OCI-LY7 (cell line): ENCODE data around the gene C19orf73. TPM values are rescaled to one million over a fixed set of nuclear protein-coding genes. Genes with fewer than 3 reads are reported as not detected.
"Not testable (repeated sequence)": the region's sequence is repeated elsewhere in the genome, so short reads cannot be mapped to it uniquely, and the experiment has no call there.

Source experiments
- BruUV-seq: library from RNA; stranded (reverse); fragments of 400-500 nt; replicated peaks from 2 replicates; lab custom pipeline; 2021; lab: Mats Ljungman, UMichigan
- CTCF ChIA-PET: fragments of 300-600 bp; sonication (Branson Sonifier 250); formaldehyde crosslinking; loops from one replicate; lab custom pipeline; 2022; ENCODE audit warnings: antibody characterized with exemption; ENCODE audit not compliant: unreplicated experiment; lab: Charles Lee
- POLR2A ChIA-PET: fragments of 300-600 bp; sonication (Branson Sonifier 250); formaldehyde crosslinking; loops from one replicate; lab custom pipeline; 2022; ENCODE audit warnings: antibody characterized with exemption; lab: Charles Lee
- DNase-seq: peaks from one replicate; pipeline ENCODE4 v3.0.0-alpha.2; 2015; ENCODE audit warnings: low spot score
- H2AFZ ChIP-seq: fragments of 200-600 bp; sonication (generic), shearing (Covaris generic); 2 replicates; pipeline ENCODE4 v1.6.1; 2014; ENCODE audit warnings: mild to moderate bottlenecking, antibody characterized with exemption, low read length, moderate library complexity
- H3K27ac ChIP-seq: fragments of 200-600 bp; sonication (generic); 2 replicates; pipeline ENCODE4 v1.5.1; 2014; ENCODE audit warnings: mixed run types, low read depth, mild to moderate bottlenecking, moderate library complexity, low read length, inconsistent platforms; ENCODE audit not compliant: poor library complexity, severe bottlenecking
- H3K36me3 ChIP-seq: fragments of 200-600 bp; sonication (generic); 2 replicates; pipeline ENCODE4 v1.6.1; 2014; ENCODE audit warnings: mild to moderate bottlenecking, antibody characterized with exemption, low read length, moderate library complexity, mixed read lengths; ENCODE audit not compliant: insufficient read depth
- H3K4me1 ChIP-seq: fragments of 200-600 bp; sonication (generic); 2 replicates; pipeline ENCODE4 v1.5.1; 2014; ENCODE audit warnings: mild to moderate bottlenecking, low read length; ENCODE audit not compliant: insufficient read depth, poor library complexity, severe bottlenecking
- H3K4me2 ChIP-seq: fragments of 200-600 bp; sonication (generic); 2 replicates; pipeline ENCODE4 v1.6.1; 2014; ENCODE audit warnings: mild to moderate bottlenecking, low read length
- H3K4me3 ChIP-seq: fragments of 200-600 bp; sonication (generic); 2 replicates; pipeline ENCODE4 v1.5.1; 2014; ENCODE audit warnings: mild to moderate bottlenecking, low read depth, low read length; ENCODE audit not compliant: poor library complexity, severe bottlenecking
- H3K79me2 ChIP-seq: fragments of 200-600 bp; sonication (generic); 2 replicates; pipeline ENCODE4 v1.6.1; 2016; ENCODE audit warnings: low read depth, mild to moderate bottlenecking, low read length, moderate library complexity, mixed read lengths; ENCODE audit not compliant: insufficient read depth
- H3K9me2 ChIP-seq: fragments of 200-600 bp; sonication (generic); 2 replicates; pipeline ENCODE4 v1.6.1; 2016; ENCODE audit warnings: mild to moderate bottlenecking, low read length, mixed read lengths; ENCODE audit not compliant: insufficient read depth
- H3K9me3 ChIP-seq: fragments of 200-600 bp; sonication (generic); 2 replicates; pipeline ENCODE4 v1.6.1; 2014; ENCODE audit warnings: mild to moderate bottlenecking, mixed run types, low read length, mixed read lengths
- H4K20me1 ChIP-seq: fragments of 200-600 bp; sonication (generic); 2 replicates; pipeline ENCODE4 v1.6.1; 2014; ENCODE audit warnings: mild to moderate bottlenecking, antibody characterized with exemption, low read length, moderate library complexity, mixed read lengths; ENCODE audit not compliant: insufficient read depth
- EZH2phosphoT487 ChIP-seq: fragments of 200-600 bp; sonication (generic); IDR thresholded peaks from 2 replicates; pipeline ENCODE4 v1.6.1; 2018; ENCODE audit warnings: low read depth, borderline replicate concordance, mild to moderate bottlenecking, mixed run types, antibody characterized with exemption, low read length, moderate library complexity, mixed read lengths
- intact Hi-C: fragments of 100-400 bp; cut with micrococcal nuclease; formaldehyde crosslinking; loops from one replicate; pipeline ENCODE4 v1.10.0; 2022; ENCODE audit not compliant: unreplicated experiment
- total RNA-seq, 2 experiments: library from RNA; depleted of rRNA in 1 of 2; stranded (reverse); fragments of >200 nt in 1 of 2; shearing (Covaris generic) in 1 of 2; gene quantifications; 2 replicates each; pipeline ENCODE4 v1.2.3, GENCODE V29; 2014 to 2022
- TF ChIP-seq, protein P1 (sequence below): fragments of 200-600 bp; sonication (generic); conservative IDR thresholded peaks from 2 replicates; pipeline ENCODE4 v1.5.1; 2014; ENCODE audit warnings: mild to moderate bottlenecking, antibody characterized with exemption, low read length, moderate library complexity, mixed read lengths

C19orf73 gene
- total RNA-seq, 2 experiments from 2014 or later, result 2.5 to 8.3 TPM

DNA sequence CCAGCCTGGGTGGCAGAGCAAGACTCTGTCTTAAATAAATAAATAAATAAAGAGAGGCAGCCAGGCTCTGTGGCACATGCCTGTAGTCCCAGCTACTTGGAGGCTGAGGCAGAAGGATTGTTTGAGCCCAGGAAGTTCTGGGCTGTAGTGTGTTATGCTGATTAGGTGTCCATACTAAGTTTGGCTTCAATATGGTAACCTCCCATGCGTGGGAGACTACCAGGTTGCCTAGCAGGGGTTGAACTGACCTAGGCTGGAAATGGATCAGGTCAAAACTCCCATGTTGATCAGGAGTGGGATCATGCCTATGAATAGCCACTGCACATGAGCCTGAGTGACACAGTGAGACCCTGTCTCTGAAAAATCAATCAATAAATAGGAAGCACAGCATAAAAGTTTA lies 37.7 kb downstream of the C19orf73 start:
- POLR2A ChIA-PET, result no interaction called here
- no TSS peak for BruUV-seq
- intact Hi-C loops, result no loop called here
- peaks cover 6% of the 10 kb centered on the region for H3K4me1 ChIP-seq
- no peak overlapping the region for H3K4me2 ChIP-seq
- H4K20me1 ChIP-seq, result peaks cover 6% of the 10 kb centered on the region
- CTCF ChIA-PET, result no interaction called here
- no peak for TF ChIP-seq EZH2phosphoT487
- TF ChIP-seq, protein P1, sequence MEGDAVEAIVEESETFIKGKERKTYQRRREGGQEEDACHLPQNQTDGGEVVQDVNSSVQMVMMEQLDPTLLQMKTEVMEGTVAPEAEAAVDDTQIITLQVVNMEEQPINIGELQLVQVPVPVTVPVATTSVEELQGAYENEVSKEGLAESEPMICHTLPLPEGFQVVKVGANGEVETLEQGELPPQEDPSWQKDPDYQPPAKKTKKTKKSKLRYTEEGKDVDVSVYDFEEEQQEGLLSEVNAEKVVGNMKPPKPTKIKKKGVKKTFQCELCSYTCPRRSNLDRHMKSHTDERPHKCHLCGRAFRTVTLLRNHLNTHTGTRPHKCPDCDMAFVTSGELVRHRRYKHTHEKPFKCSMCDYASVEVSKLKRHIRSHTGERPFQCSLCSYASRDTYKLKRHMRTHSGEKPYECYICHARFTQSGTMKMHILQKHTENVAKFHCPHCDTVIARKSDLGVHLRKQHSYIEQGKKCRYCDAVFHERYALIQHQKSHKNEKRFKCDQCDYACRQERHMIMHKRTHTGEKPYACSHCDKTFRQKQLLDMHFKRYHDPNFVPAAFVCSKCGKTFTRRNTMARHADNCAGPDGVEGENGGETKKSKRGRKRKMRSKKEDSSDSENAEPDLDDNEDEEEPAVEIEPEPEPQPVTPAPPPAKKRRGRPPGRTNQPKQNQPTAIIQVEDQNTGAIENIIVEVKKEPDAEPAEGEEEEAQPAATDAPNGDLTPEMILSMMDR, result no peak
- H3K9me2 ChIP-seq, result no peaks in the 10 kb centered on the region
- DNase-seq, result no peak
- H3K79me2 ChIP-seq, result peaks cover 10% of the 10 kb centered on the region
- no peak overlapping the region for H2AFZ ChIP-seq
- peaks cover 5% of the 10 kb centered on the region for H3K36me3 ChIP-seq
- no peaks in the 10 kb centered on the region for H3K9me3 ChIP-seq
- no peak overlapping the region for H3K4me3 ChIP-seq
- no peak overlapping the region for H3K27ac ChIP-seq

DNA sequence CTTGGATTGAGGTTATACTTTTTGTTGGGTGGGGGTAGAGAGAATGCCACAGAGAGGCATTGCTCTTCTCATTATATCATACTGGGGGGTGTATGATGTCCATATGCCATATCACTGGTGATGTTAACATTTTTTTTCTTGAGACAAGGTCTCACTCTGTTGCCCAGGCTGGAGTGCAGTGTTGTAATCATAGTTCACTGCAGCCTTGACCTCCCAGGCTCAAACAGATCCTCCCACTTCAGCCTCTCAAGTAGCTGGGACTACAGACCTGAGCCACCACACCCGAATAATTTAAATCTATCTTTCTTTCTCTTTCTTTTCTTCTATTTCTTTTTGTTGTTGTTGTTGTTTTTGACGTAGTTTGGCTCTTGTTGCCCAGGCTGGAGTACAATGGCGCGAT lies 38.6 kb downstream of the C19orf73 start:
- Histone ChIP-seq H3K27ac (no peak overlapping the region), H3K4me3 (no peak overlapping the region), H3K4me1 (peaks cover 6% of the 10 kb centered on the region), H3K79me2 (peaks cover under 1% of the 10 kb centered on the region; the same call in 1 of the 2 replicates), H3K9me2 (no peaks in the 10 kb centered on the region), H2AFZ (no peak overlapping the region), H3K36me3 (no peaks in the 10 kb centered on the region), H3K4me2 (no peak overlapping the region), H4K20me1 (no peaks in the 10 kb centered on the region), H3K9me3 (no peaks in the 10 kb centered on the region)
- TF ChIP-seq, protein P1, result no peak
- TF ChIP-seq EZH2phosphoT487, result no peak
- intact Hi-C loops, result no loop called here
- no TSS peak for BruUV-seq
- CTCF ChIA-PET, result no interaction called here
- POLR2A ChIA-PET, result no interaction called here
- no peak for DNase-seq

DNA sequence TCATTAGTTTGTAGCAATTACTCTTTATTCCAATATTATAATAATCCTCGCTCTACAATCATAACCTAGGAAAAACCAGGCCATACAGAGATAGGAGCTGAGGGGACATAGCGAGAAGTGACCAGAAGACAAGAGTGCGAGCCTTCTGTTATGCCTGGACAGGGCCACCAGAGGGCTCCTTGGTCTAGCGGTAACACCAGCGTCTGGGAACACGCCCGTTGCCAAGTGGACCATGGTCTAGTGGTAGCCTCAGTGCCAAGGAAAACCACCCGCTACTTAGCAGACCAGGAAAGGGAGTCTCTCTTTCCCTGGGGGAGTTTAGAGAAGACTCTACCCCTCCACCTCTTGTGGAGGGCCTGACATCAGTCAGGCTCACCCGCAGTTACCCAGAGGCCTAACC lies 44.1 kb downstream of the C19orf73 start:
- CTCF ChIA-PET, result not testable (repeated sequence)

More for the DNA sequence above, 44.1 kb downstream of the C19orf73 start:
- TF ChIP-seq, protein P1, result peak; percentile 59
- H3K27ac ChIP-seq, H3K79me2 ChIP-seq, intact Hi-C loops, H3K4me2 ChIP-seq, BruUV-seq, H3K4me3 ChIP-seq, H3K9me2 ChIP-seq, H4K20me1 ChIP-seq, H3K36me3 ChIP-seq, H2AFZ ChIP-seq, H3K9me3 ChIP-seq, H3K4me1 ChIP-seq: not testable (repeated sequence)
- DNase-seq, result peak; percentile 40
- POLR2A ChIA-PET, result interaction anchor here (0.7 kb wide), 1 partner anchor 23 kb away, joined by 4 read pairs; no protein-coding TSS in a partner anchor
